K562 (cell line): ENCODE measurements around the gene DHPS. TPM values are rescaled to one million over a fixed set of nuclear protein-coding genes. Genes with fewer than 3 reads are reported as not detected.

ENCODE experiments used
- AFF1 ChIP-seq, 2 experiments: fragments of 450-650 bp; IDR thresholded peaks; 2 replicates each; pipeline ENCODE4 v1.6.1; 2018; ENCODE audit warnings: mild to moderate bottlenecking in 2 of 2, low read depth in 1 of 2; ENCODE audit not compliant: partially characterized antibody in 2 of 2
- BMI1 ChIP-seq: fragments of 150-350 bp; IDR thresholded peaks from 2 replicates; pipeline ENCODE4 v1.6.1; 2014; ENCODE audit warnings: low read length
- BRF1 ChIP-seq: IDR thresholded peaks from 3 replicates; pipeline ENCODE4 v1.6.1; 2011; ENCODE audit warnings: borderline replicate concordance, mild to moderate bottlenecking; ENCODE audit not compliant: insufficient read length; ENCODE audit errors: extremely low read depth
- NR1H2 ChIP-seq: sonication (generic); formaldehyde crosslinking; IDR thresholded peaks from 2 replicates; pipeline ENCODE4 v1.4.0; 2020; ENCODE audit warnings: mild to moderate bottlenecking, missing genetic modification reagents
- POLR2H ChIP-seq: IDR thresholded peaks from 2 replicates; pipeline ENCODE4 v1.6.1; 2016; ENCODE audit warnings: missing genetic modification characterization, low read depth, mild to moderate bottlenecking, control low read depth, missing compliant biosample characterization, moderate library complexity
- REST ChIP-seq, 2 experiments: fragments of 450-650 bp; formaldehyde crosslinking in 1 of 2; IDR thresholded peaks; 2 replicates each; pipeline versions ENCODE4 v1.4.0 to v1.6.1; 2014 to 2020; ENCODE audit warnings: mild to moderate bottlenecking in 2 of 2, borderline replicate concordance in 1 of 2, low read depth in 1 of 2
- SAFB2 ChIP-seq: fragments of 200-400 bp; formaldehyde crosslinking; IDR thresholded peaks from 2 replicates; pipeline ENCODE4 v1.6.1; 2018; ENCODE audit warnings: borderline replicate concordance, low read length, low read depth, moderate library complexity; ENCODE audit not compliant: severe bottlenecking
- SIN3A ChIP-seq, 2 experiments: fragments of 150-350 bp in 1 of 2; IDR thresholded peaks; 2 replicates each; pipeline ENCODE4 v1.6.1; 2011 to 2016; ENCODE audit warnings: borderline replicate concordance in 2 of 2, low read depth in 2 of 2, low read length in 2 of 2, mild to moderate bottlenecking in 2 of 2, moderate library complexity in 2 of 2; ENCODE audit not compliant: control insufficient read depth in 1 of 2
- SIRT6 ChIP-seq: IDR thresholded peaks from one replicate; pipeline ENCODE4 v1.6.1; 2012; ENCODE audit warnings: low read depth, mild to moderate bottlenecking, control low read depth, inconsistent platforms, low read length, moderate library complexity
- SNIP1 ChIP-seq: fragments of 450-650 bp; IDR thresholded peaks from 2 replicates; pipeline ENCODE4 v1.7.1; 2017; ENCODE audit warnings: low read depth, mild to moderate bottlenecking
- ZC3H4 ChIP-seq: sonication (generic); formaldehyde crosslinking; IDR thresholded peaks from 2 replicates; pipeline ENCODE4 v1.9.0; 2021; ENCODE audit warnings: missing genetic modification reagents, borderline replicate concordance
- ZNF511 ChIP-seq: sonication (generic); formaldehyde crosslinking; IDR thresholded peaks from 2 replicates; pipeline ENCODE4 v1.8.0; 2022; ENCODE audit warnings: mild to moderate bottlenecking, missing genetic modification reagents
- ZNF707 ChIP-seq: fragments of 250-450 bp; sonication (Bioruptor Pico); conservative IDR thresholded peaks from 2 replicates; pipeline ENCODE4 v1.8.0; 2022; ENCODE audit warnings: inconsistent platforms, mild to moderate bottlenecking, moderate library complexity
- polyA plus RNA-seq, 8 experiments: library from polyadenylated mRNA; depleted of rRNA in 4 of 8; stranded (reverse) in 5 of 8; unstranded in 3 of 8; fragments of >200 nt; fragmentation: Nextera tagmentation in 2 of 8; fragmentation: Illumina TruSeq in 1 of 8; extraction: Ambion mirVana in 2 of 8; extraction: Trizol in 1 of 8; gene quantifications; 2 replicates each; pipeline versions ENCODE4 v1.2.1 to v1.2.3, GENCODE V29; 2011 to 2014; ENCODE audit warnings: inconsistent platforms in 1 of 8, missing spikeins in 1 of 8
- total RNA-seq, 7 experiments: library from RNA; depleted of rRNA in 6 of 7; stranded (reverse); fragments of >200 nt in 6 of 7; fragmentation: Illumina TruSeq in 2 of 7; extraction: Trizol in 2 of 7; gene quantifications; 2 replicates each; pipeline versions ENCODE4 v1.2.1 to v1.2.3, GENCODE V29; 2011 to 2021; ENCODE audit warnings: low replicate concordance in 1 of 7

DHPS gene
- total and polyA plus RNA-seq, 9 of the 15 experiments (the other 6 are each of a cell fraction or from before 2014, with no cell fraction given) = 47.1 to 110 (median 79.9) TPM

- TF ChIP-seq ZC3H4 = no peak
- no peak for TF ChIP-seq SIRT6
- peak in 1 of 2 experiments; percentile 51; a peak in 2 of 4 replicates for TF ChIP-seq SIN3A (IDR thresholded peaks at IDR 0.05; ENCODE audit: borderline replicate concordance in 2 of 2, control insufficient read depth in 1 of 2, low read depth in 2 of 2, low read length in 2 of 2)
- TF ChIP-seq AFF1 (IDR thresholded peaks at IDR 0.05; ENCODE audit: low read depth in 1 of 2, partially characterized antibody in 2 of 2) = no peak
- TF ChIP-seq BMI1 = no peak
- TF ChIP-seq SNIP1 = no peak
- no peak for TF ChIP-seq REST (IDR thresholded peaks at IDR 0.05; ENCODE audit: borderline replicate concordance)
- no peak for TF ChIP-seq REST (CRISPR knock-in tag; IDR thresholded peaks at IDR 0.05; ENCODE audit: low read depth)
- TF ChIP-seq ZNF707 (CRISPR knock-in tag) = no peak
- no peak for TF ChIP-seq POLR2H (tag)
- TF ChIP-seq ZNF511 = no peak
- no peak for TF ChIP-seq SAFB2
- TF ChIP-seq BRF1 = no peak
- TF ChIP-seq NR1H2 (CRISPR knock-in tag) = no peak
Observed at GRCh38 chr19:12666265-12667048, 15.2 kb downstream of the DHPS start, which contains the start of the genes MAN2B1 and WDR83 (continued).
